T-cell (primary cell): ENCODE data around the gene KRT35. TPM values are rescaled to one million over a fixed set of nuclear protein-coding genes. Genes with fewer than 3 reads are reported as not detected.
"Not testable (repeated sequence)": the region's sequence is repeated elsewhere in the genome, so short reads cannot be mapped to it uniquely, and the experiment has no call there.

ENCODE experiments used
- ATAC-seq, 4 experiments: fragments of 200-7000 bp in 3 of 4; fragments of 150-1000 bp in 1 of 4; cut with Tn5 transposase; replicated peaks in 1 of 4; 1 replicate in 3 of 4; 2 replicates in 1 of 4; pipeline ENCODE4 v1.10.0; 2021; ENCODE audit warnings: moderate library complexity in 3 of 4, mild to moderate bottlenecking in 2 of 4, moderate number of reproducible peaks in 1 of 4
- CTCF ChIA-PET, 2 donors: fragments of 300-600 bp; sonication (Branson Sonifier 250); formaldehyde crosslinking; loops; one replicate each; lab custom pipeline; 2022; ENCODE audit warnings: antibody characterized with exemption in 2 of 2; lab: Charles Lee
- POLR2A ChIA-PET, 2 donors: fragments of 300-600 bp; sonication (Branson Sonifier 250); formaldehyde crosslinking; loops; one replicate each; lab custom pipeline; 2022; ENCODE audit warnings: antibody characterized with exemption in 2 of 2; lab: Charles Lee
- DNase-seq, 35 experiments: peaks; one replicate each; pipeline versions ENCODE4 v3.0.0 to v3.0.0-alpha.2; 2013 to 2023
- H3K27ac ChIP-seq: one replicate; pipeline ENCODE4 v1.5.1; 2013; ENCODE audit warnings: low read length
- H3K27me3 ChIP-seq, 2 experiments: replicated peaks in 1 of 2; 1 replicate in 1 of 2; 2 replicates in 1 of 2; pipeline versions ENCODE4 v1.6.1 to v1.7.0; 2013; ENCODE audit warnings: low read length in 1 of 2, mixed read lengths in 1 of 2; ENCODE audit not compliant: control insufficient read depth in 2 of 2, insufficient read depth in 2 of 2; ENCODE audit errors: extremely low read depth in 1 of 2
- H3K36me3 ChIP-seq, 2 donors: 1 replicate in 1 of 2; 2 replicates in 1 of 2; pipeline versions ENCODE4 v1.6.1 to v1.7.0; 2013; ENCODE audit warnings: low read length in 1 of 2; ENCODE audit not compliant: control insufficient read depth in 2 of 2, insufficient read depth in 1 of 2; ENCODE audit errors: extremely low read depth in 1 of 2
- H3K4me1 ChIP-seq, 2 experiments: 1 replicate in 1 of 2; 2 replicates in 1 of 2; pipeline versions ENCODE4 v1.6.1 to v1.7.0; 2013; ENCODE audit warnings: low read length in 2 of 2, mixed read lengths in 1 of 2; ENCODE audit not compliant: insufficient read depth in 2 of 2, control insufficient read depth in 1 of 2; ENCODE audit errors: extremely low read depth in 1 of 2
- H3K4me3 ChIP-seq, 2 donors: 1 replicate in 1 of 2; 2 replicates in 1 of 2; pipeline versions ENCODE4 v1.5.1 to v1.7.0; 2013; ENCODE audit warnings: mild to moderate bottlenecking in 2 of 2, low read length in 1 of 2, moderate library complexity in 1 of 2; ENCODE audit not compliant: control insufficient read depth in 1 of 2; ENCODE audit errors: extremely low read depth in 1 of 2
- H3K9me3 ChIP-seq: 2 replicates; pipeline ENCODE4 v1.7.0; 2013
- H3K27ac Mint-ChIP-seq, 2 donors: one replicate each; pipeline ENCODE4 v1.8.0; 2020 to 2021; ENCODE audit warnings: mild to moderate bottlenecking in 2 of 2, mixed read lengths in 2 of 2
- H3K27me3 Mint-ChIP-seq, 2 donors: one replicate each; pipeline ENCODE4 v1.8.0; 2021 to 2022; ENCODE audit warnings: mixed read lengths in 2 of 2
- H3K36me3 Mint-ChIP-seq: one replicate; pipeline ENCODE4 v1.8.0; 2021; ENCODE audit warnings: mixed read lengths
- H3K4me1 Mint-ChIP-seq, 3 donors: one replicate each; pipeline ENCODE4 v1.8.0; 2020 to 2022; ENCODE audit warnings: mixed read lengths in 3 of 3, mild to moderate bottlenecking in 1 of 3
- H3K4me3 Mint-ChIP-seq, 3 donors: one replicate each; pipeline ENCODE4 v1.8.0; 2020 to 2022; ENCODE audit warnings: mild to moderate bottlenecking in 3 of 3, mixed read lengths in 3 of 3, moderate library complexity in 3 of 3
- H3K9me3 Mint-ChIP-seq, 3 donors: one replicate each; pipeline ENCODE4 v1.8.0; 2020 to 2022; ENCODE audit warnings: mixed read lengths in 3 of 3
- WGBS: methylation state at CpG from one replicate; pipeline ENCODE4 v1.1.5; 2013; ENCODE audit warnings: missing lambda C conversion rate; ENCODE audit not compliant: insufficient coverage; 5-methylcytosine and 5-hydroxymethylcytosine counted together
- total RNA-seq, 35 experiments: library from RNA in 6 of 35; stranded (reverse) in 6 of 35; fragments of 120-200 nt in 1 of 35; gene quantifications; one replicate each; pipeline versions ENCODE4 v1.2.1 to v1.2.4 and lab custom pipeline; 2013 to 2026

KRT35 gene
- total RNA-seq, 5 donors from 2014 or later (not counting 1 experiment from before 2014, with no cell fraction given) = not detected

DNA sequence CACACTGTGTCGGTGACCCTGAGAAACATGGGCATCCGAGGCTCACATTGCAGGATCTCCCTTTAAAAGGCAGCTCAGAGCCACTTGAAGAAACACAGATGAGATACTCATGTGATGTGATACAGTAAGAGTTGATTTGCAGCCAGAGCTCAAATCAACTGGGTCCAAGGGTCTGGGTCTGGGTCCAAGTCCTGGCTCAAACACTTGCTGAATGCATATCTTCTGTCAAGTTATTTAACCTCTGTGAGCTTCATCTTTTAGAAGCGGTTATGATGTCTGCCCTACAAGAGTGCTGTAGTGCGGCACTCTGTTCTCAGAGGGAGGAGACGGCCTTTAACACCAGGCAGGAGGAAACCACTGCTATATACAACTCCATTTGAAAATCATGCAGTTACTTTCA lies 46.5 kb downstream of the KRT35 start:
- H3K27ac Mint-ChIP-seq = no peak overlapping the region
- no peaks in the 10 kb centered on the region for H3K4me1 ChIP-seq
- H3K27me3 Mint-ChIP-seq = peaks cover 2 to 3% of the 10 kb centered on the region in 2 donors
- H3K9me3 ChIP-seq = no peaks in the 10 kb centered on the region
- POLR2A ChIA-PET = interaction anchor here in 1 of 2 donors (0.6 kb wide), 1 partner anchor 807 kb away, joined by 4 read pairs; no protein-coding TSS in a partner anchor
- peak overlapping the region in 1 of 3 donors; percentile 4 for H3K4me3 Mint-ChIP-seq
- H3K27ac ChIP-seq = no peak overlapping the region
- DNase-seq (no peak), ATAC-seq (peak in 1 of 4 experiments; percentile 67)
- H3K27me3 ChIP-seq = peaks cover 0 to 21% of the 10 kb centered on the region in 2 experiments
- no peaks in the 10 kb centered on the region for H3K9me3 Mint-ChIP-seq
- H3K36me3 ChIP-seq = no peaks in the 10 kb centered on the region
- H3K4me1 Mint-ChIP-seq = peaks cover 0 to 7% (median 3%) of the 10 kb centered on the region in 3 donors
- no peak overlapping the region for H3K4me3 ChIP-seq
- 80% methylated on average over 2 of the region's 5 CpGs for WGBS
- no peaks in the 10 kb centered on the region for H3K36me3 Mint-ChIP-seq
- CTCF ChIA-PET = interaction anchor here in 1 of 2 donors (1.1 kb wide), 1 partner anchor 31 kb away, joined by 3 read pairs; no protein-coding TSS in a partner anchor

DNA sequence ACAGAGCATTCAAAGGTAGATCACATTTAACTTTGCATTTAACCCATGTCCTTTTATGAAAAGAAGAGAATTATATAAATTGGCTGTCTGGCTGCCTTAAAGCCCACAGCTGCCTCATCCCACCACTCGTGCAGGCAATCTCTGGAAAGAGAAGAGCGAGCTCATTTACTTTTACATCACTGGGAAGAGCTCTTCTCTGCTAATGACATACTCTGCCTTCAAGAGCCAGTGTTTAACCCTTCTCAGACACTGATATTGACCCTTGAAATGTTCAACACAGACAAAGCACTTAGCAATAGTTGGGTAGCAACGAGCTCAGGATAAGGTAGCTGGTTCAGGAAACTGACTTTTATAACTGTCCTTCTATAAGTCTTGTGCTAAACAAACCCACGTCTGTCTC lies 46.9 kb downstream of the KRT35 start:
- no peak for ATAC-seq
- 62% methylated on average over 3 of the region's 4 CpGs for WGBS

DNA sequence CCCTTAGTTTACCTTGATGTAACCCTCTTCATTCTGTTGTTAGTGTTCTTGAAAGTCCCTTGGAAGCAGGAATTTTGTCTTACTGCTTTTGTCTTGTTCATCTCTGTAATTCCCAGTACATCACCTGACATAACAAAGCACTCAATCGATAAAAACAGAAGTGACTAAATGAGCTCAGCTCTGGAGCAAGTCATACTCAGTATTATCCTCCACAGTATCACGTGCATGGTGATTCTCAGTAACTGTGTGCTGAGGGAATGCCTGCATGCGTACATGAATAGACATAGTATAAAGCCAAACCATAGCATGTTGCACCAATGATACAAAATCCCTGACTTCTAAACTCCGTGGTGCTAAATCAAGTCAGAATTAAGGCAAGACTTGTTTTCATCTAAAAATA lies 47.4 kb downstream of the KRT35 start:
- Mint-ChIP-seq H3K36me3 (no peaks in the 10 kb centered on the region), H3K4me3 (no peak overlapping the region), H3K27ac (no peak overlapping the region), H3K4me1 (peaks cover 0 to 7% (median 3%) of the 10 kb centered on the region in 3 donors), H3K27me3 (peaks cover 0 to 3% of the 10 kb centered on the region in 2 donors), H3K9me3 (no peaks in the 10 kb centered on the region)
- no CpG with 5 or more reads among the region's 4 CpGs for WGBS
- Histone ChIP-seq H3K27me3 (peaks cover 0 to 17% of the 10 kb centered on the region in 2 experiments), H3K27ac (no peak overlapping the region), H3K36me3 (no peaks in the 10 kb centered on the region), H3K4me1 (no peaks in the 10 kb centered on the region), H3K4me3 (no peak overlapping the region), H3K9me3 (no peaks in the 10 kb centered on the region)
- ChIA-PET CTCF (interaction anchor here in 1 of 2 donors (1.1 kb wide), 1 partner anchor 30 kb away, joined by 3 read pairs; no protein-coding TSS in a partner anchor), POLR2A (no interaction called here)
- DNase-seq (no peak), ATAC-seq (no peak)

More for the DNA sequence above, 46.9 kb downstream of the KRT35 start:
- Mint-ChIP-seq H3K4me1 (peaks cover 0 to 7% (median 3%) of the 10 kb centered on the region in 3 donors), H3K4me3 (no peak overlapping the region), H3K27ac (no peak overlapping the region), H3K36me3 (no peaks in the 10 kb centered on the region), H3K27me3 (peaks cover 0 to 3% of the 10 kb centered on the region in 2 donors), H3K9me3 (no peaks in the 10 kb centered on the region)
- Histone ChIP-seq H3K9me3 (no peaks in the 10 kb centered on the region), H3K27me3 (peaks cover 0 to 21% of the 10 kb centered on the region in 2 experiments), H3K27ac (no peak overlapping the region), H3K4me3 (no peak overlapping the region), H3K36me3 (no peaks in the 10 kb centered on the region), H3K4me1 (no peaks in the 10 kb centered on the region)
- ChIA-PET CTCF (interaction anchor here in 1 of 2 donors (1.1 kb wide), 1 partner anchor 30 kb away, joined by 3 read pairs; no protein-coding TSS in a partner anchor), POLR2A (interaction anchor here in 1 of 2 donors (0.6 kb wide), 1 partner anchor 807 kb away, joined by 4 read pairs; no protein-coding TSS in a partner anchor)
- no peak for DNase-seq

DNA sequence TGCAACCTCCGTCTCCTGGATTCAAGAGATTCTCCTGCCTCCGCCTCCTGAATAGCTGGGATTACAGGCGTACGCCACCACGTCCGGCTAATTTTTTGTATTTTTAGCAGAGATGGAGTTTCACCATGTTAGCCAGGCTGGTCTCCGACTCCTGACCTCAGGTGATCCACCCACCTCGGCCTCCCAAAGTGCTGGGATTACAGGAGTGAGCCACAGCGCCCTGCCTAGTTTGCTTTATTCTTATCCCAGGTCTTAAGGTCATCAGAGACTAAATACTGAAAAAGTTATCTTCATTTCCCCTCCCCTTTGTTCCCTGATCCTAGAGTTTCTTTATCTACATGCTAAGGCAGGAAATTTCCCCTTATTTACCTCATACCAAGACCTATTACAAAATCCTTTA lies 50.6 kb downstream of the KRT35 start:
- DNase-seq, H3K4me3 Mint-ChIP-seq, H3K4me1 Mint-ChIP-seq, POLR2A ChIA-PET, H3K4me3 ChIP-seq, H3K27me3 ChIP-seq, H3K27ac Mint-ChIP-seq, ATAC-seq, H3K9me3 Mint-ChIP-seq, CTCF ChIA-PET, H3K27ac ChIP-seq, H3K36me3 Mint-ChIP-seq, H3K36me3 ChIP-seq, H3K4me1 ChIP-seq, H3K27me3 Mint-ChIP-seq, H3K9me3 ChIP-seq: not testable (repeated sequence)
- WGBS = 86% methylated on average over 4 of the region's 9 CpGs

DNA sequence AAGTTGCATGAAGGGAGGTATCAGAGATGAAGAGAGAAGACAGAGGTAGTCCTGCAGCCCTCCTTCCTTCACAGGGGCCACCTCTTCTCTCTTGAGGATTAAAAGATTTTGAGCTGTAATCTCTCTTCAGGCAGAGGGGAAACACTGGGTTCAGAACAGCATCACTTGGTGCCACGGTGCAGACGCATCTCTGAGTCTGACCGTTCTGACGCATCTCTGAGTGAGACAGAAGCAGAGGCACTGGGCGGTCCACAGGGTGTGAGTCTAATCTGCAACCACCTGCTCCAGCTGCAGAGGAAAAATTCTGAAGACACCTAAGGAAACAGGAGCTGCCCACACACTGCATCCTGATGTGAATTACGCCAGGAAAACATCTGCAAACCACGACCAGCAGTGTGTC lies 51.3 kb downstream of the KRT35 start:
- ChIA-PET CTCF (no interaction called here), POLR2A (no interaction called here)
- H3K4me1 Mint-ChIP-seq = peaks cover 0 to 4% (median 3%) of the 10 kb centered on the region in 3 donors
- ATAC-seq (no peak), DNase-seq (no peak)
- Histone ChIP-seq H3K9me3 (no peaks in the 10 kb centered on the region), H3K27me3 (peaks cover 0 to 9% of the 10 kb centered on the region in 2 experiments), H3K4me3 (no peak overlapping the region), H3K27ac (no peak overlapping the region), H3K4me1 (no peaks in the 10 kb centered on the region), H3K36me3 (no peaks in the 10 kb centered on the region)
- peaks cover 0 to 6% of the 10 kb centered on the region in 2 donors for H3K27me3 Mint-ChIP-seq
- 85% methylated on average over 5 of the region's 7 CpGs for WGBS
- no peak overlapping the region for H3K4me3 Mint-ChIP-seq
- no peaks in the 10 kb centered on the region for H3K9me3 Mint-ChIP-seq
- H3K27ac Mint-ChIP-seq = no peak overlapping the region
- no peaks in the 10 kb centered on the region for H3K36me3 Mint-ChIP-seq

DNA sequence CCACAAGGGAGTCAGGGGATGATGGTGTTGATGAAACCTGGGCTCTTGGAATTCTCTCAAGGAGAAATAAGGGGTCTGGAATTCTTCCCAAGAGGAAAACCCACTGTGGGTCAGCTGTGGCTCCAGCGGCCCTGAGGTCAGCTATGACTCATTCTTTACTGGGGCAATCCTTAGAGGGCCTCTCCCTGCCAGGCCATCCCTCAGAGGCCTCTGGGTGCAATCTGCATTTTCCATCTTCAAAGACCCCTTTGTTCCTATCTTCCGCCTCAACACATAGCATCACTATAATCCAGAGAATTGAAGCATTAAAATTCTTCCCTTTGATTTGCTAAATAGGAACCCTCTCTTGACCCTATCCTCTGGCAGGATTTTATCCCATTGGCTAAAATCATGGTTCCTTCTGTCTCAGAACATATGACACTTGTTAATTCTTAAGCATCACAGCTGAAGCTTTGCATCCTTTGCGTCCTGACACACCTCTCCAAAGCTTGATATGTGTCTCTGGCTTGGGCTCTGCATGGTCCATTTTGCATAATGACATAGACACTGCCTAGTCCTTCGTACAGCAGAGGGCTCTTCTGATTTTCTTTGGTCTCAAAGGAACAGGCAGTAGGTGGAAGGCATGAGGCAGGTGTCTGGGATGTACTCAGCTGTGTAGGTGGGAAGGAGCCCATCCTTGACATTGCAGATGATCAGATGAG lies 52.2 kb downstream of the KRT35 start:
- Mint-ChIP-seq H3K9me3 (no peaks in the 10 kb centered on the region), H3K4me1 (no peaks in the 10 kb centered on the region), H3K27ac (no peak overlapping the region), H3K27me3 (peaks cover 0 to 6% of the 10 kb centered on the region in 2 donors), H3K36me3 (no peaks in the 10 kb centered on the region), H3K4me3 (no peak overlapping the region)
- Histone ChIP-seq H3K27me3 (peaks cover 0 to 14% of the 10 kb centered on the region in 2 experiments), H3K9me3 (no peaks in the 10 kb centered on the region), H3K4me1 (no peaks in the 10 kb centered on the region), H3K4me3 (no peak overlapping the region), H3K36me3 (no peaks in the 10 kb centered on the region), H3K27ac (no peak overlapping the region)
- 56% methylated on average over 3 of the region's 4 CpGs for WGBS
- CTCF ChIA-PET = no interaction called here
- DNase-seq (no peak), ATAC-seq (no peak)
- POLR2A ChIA-PET = no interaction called here
